GM23338 (cell line): ENCODE measurements around the gene ERP29. TPM values are rescaled to one million over a fixed set of nuclear protein-coding genes. Genes with fewer than 3 reads are reported as not detected.

ENCODE experiments used
- ATAC-seq: fragments of 200-7000 bp; cut with Tn5 transposase; 3 replicates; pipeline ENCODE4 v1.9.1; 2020
- DNase-seq: peaks from one replicate; pipeline ENCODE4 v3.0.0-alpha.2; 2015; ENCODE audit warnings: low spot score
- H2AFZ ChIP-seq: fragments of 200-600 bp; sonication (generic); 2 replicates; pipeline ENCODE4 v1.8.0; 2016; ENCODE audit warnings: antibody characterized with exemption, mild to moderate bottlenecking, moderate library complexity
- H3F3A ChIP-seq: fragments of 200-600 bp; sonication (generic); replicated peaks from 2 replicates; pipeline ENCODE4 v1.8.0; 2017; ENCODE audit warnings: antibody characterized with exemption, mixed run types, low read depth
- H3K27ac ChIP-seq: fragments of 200-600 bp; sonication (generic); 2 replicates; pipeline ENCODE4 v1.6.1; 2016; ENCODE audit warnings: low read depth
- H3K27me3 ChIP-seq: fragments of 200-600 bp; sonication (generic); 2 replicates; pipeline ENCODE4 v1.8.0; 2016; ENCODE audit warnings: mild to moderate bottlenecking, mixed run types, moderate library complexity; ENCODE audit not compliant: insufficient read depth
- H3K36me3 ChIP-seq: fragments of 200-600 bp; sonication (generic); 2 replicates; pipeline ENCODE4 v1.8.0; 2016; ENCODE audit warnings: mild to moderate bottlenecking; ENCODE audit not compliant: insufficient read depth
- H3K4me1 ChIP-seq: fragments of 200-600 bp; sonication (generic); 2 replicates; pipeline ENCODE4 v1.8.0; 2016; ENCODE audit warnings: mild to moderate bottlenecking, moderate library complexity; ENCODE audit not compliant: insufficient read depth
- H3K4me2 ChIP-seq: fragments of 200-600 bp; sonication (generic); 2 replicates; pipeline ENCODE4 v1.7.1; 2017; ENCODE audit warnings: mixed run types
- H3K4me3 ChIP-seq: fragments of 200-600 bp; sonication (generic); 2 replicates; pipeline ENCODE4 v1.6.1; 2016; ENCODE audit warnings: mixed run types
- H3K79me2 ChIP-seq: fragments of 200-600 bp; sonication (generic); replicated peaks from 2 replicates; pipeline ENCODE4 v1.8.0; 2017; ENCODE audit warnings: mild to moderate bottlenecking; ENCODE audit not compliant: insufficient read depth
- H3K9me2 ChIP-seq: fragments of 200-600 bp; sonication (generic); 2 replicates; pipeline ENCODE4 v1.8.0; 2017; ENCODE audit not compliant: insufficient read depth
- H4K20me1 ChIP-seq: fragments of 200-600 bp; sonication (generic); replicated peaks from 2 replicates; pipeline ENCODE4 v1.8.0; 2017; ENCODE audit warnings: mild to moderate bottlenecking; ENCODE audit not compliant: insufficient read depth
- H3K27ac Mint-ChIP-seq: 2 replicates; pipeline ENCODE4 v1.8.0; 2020; ENCODE audit warnings: inconsistent platforms, mild to moderate bottlenecking, moderate library complexity, mixed read lengths
- H3K27me3 Mint-ChIP-seq: 3 replicates; pipeline ENCODE4 v1.8.0; 2022; ENCODE audit warnings: low read depth, mild to moderate bottlenecking, moderate library complexity, mixed read lengths, inconsistent platforms; ENCODE audit not compliant: insufficient read depth, poor library complexity
- H3K36me3 Mint-ChIP-seq: 3 replicates; pipeline ENCODE4 v1.8.0; 2021; ENCODE audit warnings: low read depth, mild to moderate bottlenecking, inconsistent platforms, moderate library complexity, mixed read lengths
- H3K4me1 Mint-ChIP-seq: 3 replicates; pipeline ENCODE4 v1.8.0; 2020; ENCODE audit warnings: mild to moderate bottlenecking, inconsistent platforms, mixed read lengths
- H3K4me3 Mint-ChIP-seq: 3 replicates; pipeline ENCODE4 v1.8.0; 2021; ENCODE audit warnings: moderate library complexity, mild to moderate bottlenecking, inconsistent platforms, mixed read lengths
- H3K9me3 Mint-ChIP-seq: 3 replicates; pipeline ENCODE4 v1.8.0; 2020; ENCODE audit warnings: moderate library complexity, mild to moderate bottlenecking, inconsistent platforms, mixed read lengths
- CREB1 ChIP-seq: fragments of 250-450 bp; sonication (Bioruptor Pico); IDR thresholded peaks from 2 replicates; pipeline ENCODE4 v1.5.0; 2020; ENCODE audit warnings: low read depth, mild to moderate bottlenecking, moderate library complexity
- EZH2 ChIP-seq: fragments of 200-600 bp; sonication (generic); IDR thresholded peaks from one replicate; pipeline ENCODE4 v1.8.0; 2017; ENCODE audit warnings: antibody characterized with exemption, mild to moderate bottlenecking, low read depth; ENCODE audit not compliant: unreplicated experiment
- EZH2phosphoT487 ChIP-seq: fragments of 200-600 bp; sonication (generic); IDR thresholded peaks from one replicate; pipeline ENCODE4 v1.8.1; 2018; ENCODE audit warnings: antibody characterized with exemption; ENCODE audit not compliant: unreplicated experiment
- JUNB ChIP-seq: IDR thresholded peaks from one replicate; pipeline ENCODE4 v1.6.1; 2016; ENCODE audit warnings: antibody characterized with exemption; ENCODE audit not compliant: unreplicated experiment
- NANOG ChIP-seq: IDR thresholded peaks from 2 replicates; pipeline ENCODE4 v1.6.1; 2016; ENCODE audit warnings: antibody characterized with exemption, borderline replicate concordance
- POLR2AphosphoS5 ChIP-seq: IDR thresholded peaks from 2 replicates; pipeline ENCODE4 v1.6.1; 2016; ENCODE audit warnings: antibody characterized with exemption, low read depth
- REST ChIP-seq: IDR thresholded peaks from one replicate; pipeline ENCODE4 v1.6.1; 2018; ENCODE audit warnings: antibody characterized with exemption; ENCODE audit not compliant: unreplicated experiment
- STAT1 ChIP-seq: IDR thresholded peaks from one replicate; pipeline ENCODE4 v1.6.1; 2016; ENCODE audit warnings: antibody characterized with exemption; ENCODE audit not compliant: unreplicated experiment
- ZNF114 ChIP-seq: fragments of 250-450 bp; sonication (Bioruptor Pico); IDR thresholded peaks from 2 replicates; pipeline ENCODE4 v1.5.0; 2020; ENCODE audit warnings: mild to moderate bottlenecking, moderate library complexity
- ZNF331 ChIP-seq: fragments of 250-450 bp; sonication (Bioruptor Pico); IDR thresholded peaks from 2 replicates; pipeline ENCODE4 v1.5.0; 2020; ENCODE audit warnings: low read depth, mild to moderate bottlenecking, moderate library complexity
- polyA plus RNA-seq: library from polyadenylated mRNA; unstranded; fragments of >200 nt; fragmentation: Nextera tagmentation; extraction: Ambion mirVana; gene quantifications from 2 replicates; pipeline ENCODE4 v1.2.1, GENCODE V29; 2016
- total RNA-seq: library from RNA; depleted of rRNA; stranded (reverse); fragments of >200 nt; shearing (Covaris generic); gene quantifications from 2 replicates; pipeline ENCODE4 v1.2.3, GENCODE V29; 2014
- TF ChIP-seq, protein P1 (sequence below): fragments of 250-450 bp; sonication (Bioruptor Pico); IDR thresholded peaks from 2 replicates; pipeline ENCODE4 v1.5.0; 2020; ENCODE audit warnings: mild to moderate bottlenecking, moderate library complexity
- TF ChIP-seq, protein P2 (sequence below): IDR thresholded peaks from 2 replicates; pipeline ENCODE4 v1.6.1; 2016; ENCODE audit warnings: antibody characterized with exemption
- TF ChIP-seq, protein P3 (sequence below), 2 experiments: fragments of 200-600 bp in 1 of 2; sonication (generic) in 1 of 2; conservative IDR thresholded peaks; 2 replicates each; pipeline versions ENCODE4 v1.5.1 to v1.6.1; 2016 to 2017; ENCODE audit warnings: antibody characterized with exemption in 2 of 2, low read depth in 2 of 2, mild to moderate bottlenecking in 2 of 2, moderate library complexity in 1 of 2

Gene ERP29
- total and polyA plus RNA-seq, 2 experiments from 2014 or later: 90.7 to 166 TPM

- Histone ChIP-seq H3K4me1 (peaks cover 4% of the 10 kb centered on the region), H3K36me3 (no peaks in the 10 kb centered on the region), H3K27me3 (no peaks in the 10 kb centered on the region), H4K20me1 (no peaks in the 10 kb centered on the region), H3K27ac (0 out of 2 replicates have a peak overlapping the region, but pooled peaks have one; percentile 0), H3K9me2 (no peaks in the 10 kb centered on the region), H2AFZ (peak overlapping the region; percentile 15; the same call in 1 of the 2 replicates), H3F3A (0 out of 2 replicates have a peak, but pooled peaks cover 6% of the 10 kb centered on the region), H3K4me3 (no peak overlapping the region), H3K4me2 (peak overlapping the region; percentile 12; the same call in 1 of the 2 replicates), H3K79me2 (no peaks in the 10 kb centered on the region)
- ATAC-seq (peak; percentile 100), DNase-seq (peak; percentile 88)
- Mint-ChIP-seq H3K36me3 (peaks cover 7% of the 10 kb centered on the region; the same call in 2 of the 3 replicates), H3K27ac (peak overlapping the region; percentile 82), H3K27me3 (peaks cover 2% of the 10 kb centered on the region), H3K9me3 (no peaks in the 10 kb centered on the region), H3K4me1 (peaks cover 17% of the 10 kb centered on the region), H3K4me3 (peak overlapping the region; percentile 32)
- no peak for TF ChIP-seq POLR2AphosphoS5
- TF ChIP-seq, protein P1, sequence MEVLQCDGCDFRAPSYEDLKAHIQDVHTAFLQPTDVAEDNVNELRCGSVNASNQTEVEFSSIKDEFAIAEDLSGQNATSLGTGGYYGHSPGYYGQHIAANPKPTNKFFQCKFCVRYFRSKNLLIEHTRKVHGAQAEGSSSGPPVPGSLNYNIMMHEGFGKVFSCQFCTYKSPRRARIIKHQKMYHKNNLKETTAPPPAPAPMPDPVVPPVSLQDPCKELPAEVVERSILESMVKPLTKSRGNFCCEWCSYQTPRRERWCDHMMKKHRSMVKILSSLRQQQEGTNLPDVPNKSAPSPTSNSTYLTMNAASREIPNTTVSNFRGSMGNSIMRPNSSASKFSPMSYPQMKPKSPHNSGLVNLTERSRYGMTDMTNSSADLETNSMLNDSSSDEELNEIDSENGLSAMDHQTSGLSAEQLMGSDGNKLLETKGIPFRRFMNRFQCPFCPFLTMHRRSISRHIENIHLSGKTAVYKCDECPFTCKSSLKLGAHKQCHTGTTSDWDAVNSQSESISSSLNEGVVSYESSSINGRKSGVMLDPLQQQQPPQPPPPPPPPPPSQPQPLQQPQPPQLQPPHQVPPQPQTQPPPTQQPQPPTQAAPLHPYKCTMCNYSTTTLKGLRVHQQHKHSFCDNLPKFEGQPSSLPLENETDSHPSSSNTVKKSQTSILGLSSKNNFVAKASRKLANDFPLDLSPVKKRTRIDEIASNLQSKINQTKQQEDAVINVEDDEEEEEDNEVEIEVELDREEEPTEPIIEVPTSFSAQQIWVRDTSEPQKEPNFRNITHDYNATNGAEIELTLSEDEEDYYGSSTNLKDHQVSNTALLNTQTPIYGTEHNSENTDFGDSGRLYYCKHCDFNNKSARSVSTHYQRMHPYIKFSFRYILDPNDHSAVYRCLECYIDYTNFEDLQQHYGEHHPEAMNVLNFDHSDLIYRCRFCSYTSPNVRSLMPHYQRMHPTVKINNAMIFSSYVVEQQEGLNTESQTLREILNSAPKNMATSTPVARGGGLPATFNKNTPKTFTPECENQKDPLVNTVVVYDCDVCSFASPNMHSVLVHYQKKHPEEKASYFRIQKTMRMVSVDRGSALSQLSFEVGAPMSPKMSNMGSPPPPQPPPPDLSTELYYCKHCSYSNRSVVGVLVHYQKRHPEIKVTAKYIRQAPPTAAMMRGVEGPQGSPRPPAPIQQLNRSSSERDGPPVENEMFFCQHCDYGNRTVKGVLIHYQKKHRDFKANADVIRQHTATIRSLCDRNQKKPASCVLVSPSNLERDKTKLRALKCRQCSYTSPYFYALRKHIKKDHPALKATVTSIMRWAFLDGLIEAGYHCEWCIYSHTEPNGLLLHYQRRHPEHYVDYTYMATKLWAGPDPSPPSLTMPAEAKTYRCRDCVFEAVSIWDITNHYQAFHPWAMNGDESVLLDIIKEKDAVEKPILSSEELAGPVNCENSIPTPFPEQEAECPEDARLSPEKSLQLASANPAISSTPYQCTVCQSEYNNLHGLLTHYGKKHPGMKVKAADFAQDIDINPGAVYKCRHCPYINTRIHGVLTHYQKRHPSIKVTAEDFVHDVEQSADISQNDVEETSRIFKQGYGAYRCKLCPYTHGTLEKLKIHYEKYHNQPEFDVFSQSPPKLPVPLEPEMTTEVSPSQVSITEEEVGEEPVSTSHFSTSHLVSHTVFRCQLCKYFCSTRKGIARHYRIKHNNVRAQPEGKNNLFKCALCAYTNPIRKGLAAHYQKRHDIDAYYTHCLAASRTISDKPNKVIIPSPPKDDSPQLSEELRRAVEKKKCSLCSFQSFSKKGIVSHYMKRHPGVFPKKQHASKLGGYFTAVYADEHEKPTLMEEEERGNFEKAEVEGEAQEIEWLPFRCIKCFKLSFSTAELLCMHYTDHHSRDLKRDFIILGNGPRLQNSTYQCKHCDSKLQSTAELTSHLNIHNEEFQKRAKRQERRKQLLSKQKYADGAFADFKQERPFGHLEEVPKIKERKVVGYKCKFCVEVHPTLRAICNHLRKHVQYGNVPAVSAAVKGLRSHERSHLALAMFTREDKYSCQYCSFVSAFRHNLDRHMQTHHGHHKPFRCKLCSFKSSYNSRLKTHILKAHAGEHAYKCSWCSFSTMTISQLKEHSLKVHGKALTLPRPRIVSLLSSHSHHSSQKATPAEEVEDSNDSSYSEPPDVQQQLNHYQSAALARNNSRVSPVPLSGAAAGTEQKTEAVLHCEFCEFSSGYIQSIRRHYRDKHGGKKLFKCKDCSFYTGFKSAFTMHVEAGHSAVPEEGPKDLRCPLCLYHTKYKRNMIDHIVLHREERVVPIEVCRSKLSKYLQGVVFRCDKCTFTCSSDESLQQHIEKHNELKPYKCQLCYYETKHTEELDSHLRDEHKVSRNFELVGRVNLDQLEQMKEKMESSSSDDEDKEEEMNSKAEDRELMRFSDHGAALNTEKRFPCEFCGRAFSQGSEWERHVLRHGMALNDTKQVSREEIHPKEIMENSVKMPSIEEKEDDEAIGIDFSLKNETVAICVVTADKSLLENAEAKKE (CRISPR knock-in tag): no peak
- no peak for TF ChIP-seq STAT1
- no peak for TF ChIP-seq NANOG
- TF ChIP-seq ZNF331: no peak
- no peak for TF ChIP-seq ZNF114 (CRISPR knock-in tag)
- no peak for TF ChIP-seq CREB1 (CRISPR knock-in tag)
- TF ChIP-seq EZH2phosphoT487: no peak
- no peak for TF ChIP-seq JUNB
- TF ChIP-seq REST: no peak
- no peak for TF ChIP-seq EZH2
- TF ChIP-seq, protein P2, sequence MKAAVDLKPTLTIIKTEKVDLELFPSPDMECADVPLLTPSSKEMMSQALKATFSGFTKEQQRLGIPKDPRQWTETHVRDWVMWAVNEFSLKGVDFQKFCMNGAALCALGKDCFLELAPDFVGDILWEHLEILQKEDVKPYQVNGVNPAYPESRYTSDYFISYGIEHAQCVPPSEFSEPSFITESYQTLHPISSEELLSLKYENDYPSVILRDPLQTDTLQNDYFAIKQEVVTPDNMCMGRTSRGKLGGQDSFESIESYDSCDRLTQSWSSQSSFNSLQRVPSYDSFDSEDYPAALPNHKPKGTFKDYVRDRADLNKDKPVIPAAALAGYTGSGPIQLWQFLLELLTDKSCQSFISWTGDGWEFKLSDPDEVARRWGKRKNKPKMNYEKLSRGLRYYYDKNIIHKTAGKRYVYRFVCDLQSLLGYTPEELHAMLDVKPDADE: no peak
- TF ChIP-seq, protein P3, sequence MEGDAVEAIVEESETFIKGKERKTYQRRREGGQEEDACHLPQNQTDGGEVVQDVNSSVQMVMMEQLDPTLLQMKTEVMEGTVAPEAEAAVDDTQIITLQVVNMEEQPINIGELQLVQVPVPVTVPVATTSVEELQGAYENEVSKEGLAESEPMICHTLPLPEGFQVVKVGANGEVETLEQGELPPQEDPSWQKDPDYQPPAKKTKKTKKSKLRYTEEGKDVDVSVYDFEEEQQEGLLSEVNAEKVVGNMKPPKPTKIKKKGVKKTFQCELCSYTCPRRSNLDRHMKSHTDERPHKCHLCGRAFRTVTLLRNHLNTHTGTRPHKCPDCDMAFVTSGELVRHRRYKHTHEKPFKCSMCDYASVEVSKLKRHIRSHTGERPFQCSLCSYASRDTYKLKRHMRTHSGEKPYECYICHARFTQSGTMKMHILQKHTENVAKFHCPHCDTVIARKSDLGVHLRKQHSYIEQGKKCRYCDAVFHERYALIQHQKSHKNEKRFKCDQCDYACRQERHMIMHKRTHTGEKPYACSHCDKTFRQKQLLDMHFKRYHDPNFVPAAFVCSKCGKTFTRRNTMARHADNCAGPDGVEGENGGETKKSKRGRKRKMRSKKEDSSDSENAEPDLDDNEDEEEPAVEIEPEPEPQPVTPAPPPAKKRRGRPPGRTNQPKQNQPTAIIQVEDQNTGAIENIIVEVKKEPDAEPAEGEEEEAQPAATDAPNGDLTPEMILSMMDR (conservative IDR thresholded peaks at IDR 0.05; ENCODE audit: low read depth in 2 of 2): no peak
Observed at GRCh38 chr12:112005419-112006395, 7.5 kb upstream of the ERP29 start.
